SU-DHL-6 (cell line): ENCODE measurements around the gene CDH24.

Source experiments
- H2AFZ ChIP-seq: fragments of 200-600 bp; sonication (generic); 2 replicates; pipeline ENCODE4 v1.6.1; 2014; ENCODE audit warnings: low read depth, mild to moderate bottlenecking, moderate library complexity, mixed read lengths, antibody characterized with exemption, low read length; ENCODE audit not compliant: severe bottlenecking
- H3F3A ChIP-seq: fragments of 200-600 bp; shearing (Covaris generic); 2 replicates; pipeline ENCODE4 v1.6.0; 2016; ENCODE audit warnings: antibody characterized with exemption, mild to moderate bottlenecking; ENCODE audit not compliant: insufficient read depth
- H3K27ac ChIP-seq: fragments of 200-600 bp; sonication (generic); 2 replicates; pipeline ENCODE4 v1.5.1; 2016; ENCODE audit warnings: low read depth, mild to moderate bottlenecking, low read length, moderate library complexity, mixed read lengths
- H3K27me3 ChIP-seq: fragments of 200-600 bp; sonication (generic), shearing (Covaris generic); 2 replicates; pipeline ENCODE4 v1.6.0; 2014; ENCODE audit warnings: mild to moderate bottlenecking, low read length
- H3K36me3 ChIP-seq: fragments of 200-600 bp; sonication (generic); 2 replicates; pipeline ENCODE4 v1.6.1; 2014; ENCODE audit warnings: mild to moderate bottlenecking, low read length, mixed read lengths
- H3K4me2 ChIP-seq: fragments of 300-600, 200-600 bp; shearing (Covaris generic), sonication (generic); 2 replicates; pipeline ENCODE4 v1.6.0; 2014; ENCODE audit warnings: low read length, low read depth, mild to moderate bottlenecking; ENCODE audit not compliant: poor library complexity, severe bottlenecking
- H3K4me3 ChIP-seq: fragments of 200-600 bp; sonication (generic); 2 replicates; pipeline ENCODE4 v1.5.1; 2014; ENCODE audit warnings: antibody characterized with exemption, low read length, mild to moderate bottlenecking, mixed read lengths; ENCODE audit not compliant: insufficient read depth, poor library complexity, severe bottlenecking
- H3K79me2 ChIP-seq: fragments of 200-600 bp; sonication (generic); 2 replicates; pipeline ENCODE4 v1.6.1; 2014; ENCODE audit warnings: mild to moderate bottlenecking, low read length, moderate library complexity; ENCODE audit not compliant: insufficient read depth
- H3K9ac ChIP-seq: fragments of 200-600 bp; sonication (generic); 2 replicates; pipeline ENCODE4 v1.7.0; 2014; ENCODE audit warnings: mild to moderate bottlenecking, low read length
- H3K9me2 ChIP-seq: fragments of 200-600 bp; sonication (generic); replicated peaks from 2 replicates; pipeline ENCODE4 v1.6.1; 2014; ENCODE audit warnings: low read length; ENCODE audit not compliant: insufficient read depth
- H3K9me3 ChIP-seq: fragments of 200-600 bp; sonication (generic); 2 replicates; pipeline ENCODE4 v1.6.1; 2014; ENCODE audit warnings: low read length, mixed read lengths; ENCODE audit not compliant: insufficient read depth
- H4K20me1 ChIP-seq: fragments of 200-600 bp; sonication (generic); 2 replicates; pipeline ENCODE4 v1.6.1; 2014; ENCODE audit warnings: low read depth, mild to moderate bottlenecking, antibody characterized with exemption, low read length, moderate library complexity, mixed read lengths
- CTCF ChIP-seq: fragments of 200-600 bp; sonication (generic); IDR thresholded peaks from one replicate; pipeline ENCODE4 v1.5.1; 2017; ENCODE audit warnings: antibody characterized with exemption, mild to moderate bottlenecking, low read length, moderate library complexity; ENCODE audit not compliant: insufficient read depth, poor library complexity, severe bottlenecking
- EZH2phosphoT487 ChIP-seq: fragments of 200-600 bp; sonication (generic), shearing (Covaris generic); conservative IDR thresholded peaks from 2 replicates; pipeline ENCODE4 v1.6.1; 2018; ENCODE audit warnings: mild to moderate bottlenecking, antibody characterized with exemption, low read length, moderate library complexity, mixed read lengths

The CDH24 gene

DNA sequence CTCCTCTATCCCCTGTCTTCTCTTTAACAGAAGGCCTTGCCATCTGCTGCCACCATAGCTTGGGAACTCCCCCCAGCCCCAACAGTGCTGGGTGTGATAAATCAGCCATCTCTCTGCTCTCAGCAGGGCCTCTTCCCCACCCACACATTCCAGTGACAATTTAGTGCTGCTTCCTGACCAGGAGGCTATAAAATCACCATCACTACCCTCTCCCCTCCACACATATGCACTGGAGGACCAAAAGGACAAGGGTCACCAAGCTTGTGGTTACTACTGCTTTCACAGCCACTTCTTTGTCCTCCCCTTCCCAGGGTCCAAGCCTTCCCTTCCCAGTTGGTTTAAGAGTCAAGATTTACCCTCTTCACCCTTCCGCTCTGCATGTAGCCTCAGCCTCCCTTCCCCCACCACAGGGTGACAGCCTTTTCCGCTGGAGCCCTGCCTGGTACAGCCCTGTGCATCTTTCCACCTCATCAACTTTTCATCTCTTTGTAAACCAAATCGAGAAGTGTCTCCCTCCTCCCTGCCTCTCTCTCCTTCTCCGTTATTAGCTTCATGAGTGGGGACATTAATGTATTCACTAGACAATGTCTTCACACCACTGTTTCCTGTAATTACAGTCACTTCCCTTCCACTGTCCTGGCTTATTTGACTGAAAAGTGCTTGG is 32.0 kb downstream of the CDH24 start:
- H3K4me2 ChIP-seq, result no peak overlapping the region

GRCh38 chr14:23024612-23025075 is 32.7 kb downstream of the CDH24 start:
- no peak for TF ChIP-seq EZH2phosphoT487
- TF ChIP-seq CTCF, result no peak
- H3K4me2 ChIP-seq, result no peak overlapping the region
- peaks cover 9% of the 10 kb centered on the region; the same call in 1 of the 2 replicates for H3F3A ChIP-seq
- H4K20me1 ChIP-seq, result no peaks in the 10 kb centered on the region
- H2AFZ ChIP-seq, result no peak overlapping the region
- H3K27ac ChIP-seq, result no peak overlapping the region
- H3K4me3 ChIP-seq, result no peak overlapping the region
- no peak overlapping the region for H3K9ac ChIP-seq
- no peaks in the 10 kb centered on the region for H3K9me3 ChIP-seq
- no peaks in the 10 kb centered on the region for H3K9me2 ChIP-seq
- H3K79me2 ChIP-seq, result peaks cover 11% of the 10 kb centered on the region
- peaks cover 5% of the 10 kb centered on the region; the same call in 1 of the 2 replicates for H3K36me3 ChIP-seq
- H3K27me3 ChIP-seq, result no peaks in the 10 kb centered on the region

More for the DNA sequence above, 32.0 kb downstream of the CDH24 start:
- peaks cover 9% of the 10 kb centered on the region; the same call in 1 of the 2 replicates for H3F3A ChIP-seq
- H3K9me3 ChIP-seq, result no peaks in the 10 kb centered on the region
- no peak overlapping the region for H2AFZ ChIP-seq
- TF ChIP-seq CTCF, result no peak
- H3K27me3 ChIP-seq, result no peaks in the 10 kb centered on the region
- H3K4me3 ChIP-seq, result no peak overlapping the region
- H3K9me2 ChIP-seq, result no peaks in the 10 kb centered on the region
- peaks cover 5% of the 10 kb centered on the region; the same call in 1 of the 2 replicates for H3K36me3 ChIP-seq
- H4K20me1 ChIP-seq, result no peaks in the 10 kb centered on the region
- no peak overlapping the region for H3K9ac ChIP-seq
- no peak overlapping the region for H3K27ac ChIP-seq
- peaks cover 11% of the 10 kb centered on the region for H3K79me2 ChIP-seq

DNA sequence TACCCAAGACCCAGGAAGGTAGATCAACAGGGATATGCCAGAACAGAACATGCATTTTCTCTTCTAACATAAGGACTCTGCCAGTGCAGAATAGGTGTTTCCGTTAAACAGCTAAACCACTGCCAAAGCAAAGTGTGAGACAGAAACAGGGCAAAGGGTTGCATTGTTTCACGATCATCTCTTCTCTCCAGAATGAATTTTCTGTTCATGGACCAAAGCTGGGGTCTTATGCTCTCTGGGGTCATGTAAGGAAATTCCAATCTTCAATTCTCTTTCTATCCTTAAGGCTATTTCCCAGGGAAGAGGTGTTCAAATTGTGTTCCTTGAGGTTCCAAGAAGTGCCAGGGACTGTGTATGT is 33.5 kb downstream of the CDH24 start:
- Histone ChIP-seq H3K27me3 (no peaks in the 10 kb centered on the region), H4K20me1 (no peaks in the 10 kb centered on the region), H3K4me2 (no peak overlapping the region), H3K79me2 (peaks cover 4% of the 10 kb centered on the region; the same call in 1 of the 2 replicates), H2AFZ (no peak overlapping the region), H3K9ac (no peak overlapping the region), H3K27ac (no peak overlapping the region), H3K36me3 (peaks cover 5% of the 10 kb centered on the region; the same call in 1 of the 2 replicates), H3K4me3 (no peak overlapping the region), H3K9me2 (no peaks in the 10 kb centered on the region), H3F3A (peaks cover 4% of the 10 kb centered on the region; the same call in 1 of the 2 replicates), H3K9me3 (no peaks in the 10 kb centered on the region)
- TF ChIP-seq CTCF, result no peak
